SK-N-SH (cell line): ENCODE measurements around the gene ZBED1. TPM values are rescaled to one million over a fixed set of nuclear protein-coding genes. Genes with fewer than 3 reads are reported as not detected.

Experiments used
- CTCF ChIA-PET: fragments of 300-600, 350-600 bp; formaldehyde crosslinking; extraction: SDS; loops from one replicate; lab custom pipeline; 2021; lab: Yijun Ruan, JAX
- POLR2A ChIA-PET: fragments of 350-600 bp; sonication (Branson Sonifier 250); formaldehyde crosslinking; extraction: SDS; loops from one replicate; lab custom pipeline; 2020; ENCODE audit warnings: antibody characterized with exemption, inconsistent platforms; lab: Yijun Ruan, JAX
- DNase-seq: peaks from one replicate; pipeline ENCODE4 v3.0.0; 2012
- H2AFZ ChIP-seq: fragments of 200-600 bp; sonication (generic); 2 replicates; pipeline ENCODE4 v1.8.1; 2016; ENCODE audit warnings: antibody characterized with exemption, mild to moderate bottlenecking, low read depth
- H3F3A ChIP-seq: fragments of 200-600 bp; sonication (generic); replicated peaks from 2 replicates; pipeline ENCODE3; 2016; ENCODE audit warnings: antibody characterized with exemption, mild to moderate bottlenecking; ENCODE audit not compliant: insufficient read depth
- H3K27ac ChIP-seq, 2 experiments: fragments of 200-500 bp in 1 of 2; fragments of 200-600 bp in 1 of 2; sonication (Bioruptor generic) in 1 of 2; sonication (generic), shearing (Covaris generic) in 1 of 2; 2 replicates each; pipeline versions ENCODE4 v1.5.1 to v1.6.1; 2014 to 2016; ENCODE audit warnings: low read depth in 2 of 2, inconsistent platforms in 1 of 2, low read length in 1 of 2, mild to moderate bottlenecking in 1 of 2, mixed read lengths in 1 of 2
- H3K27me3 ChIP-seq: fragments of 200-600 bp; sonication (generic), shearing (Covaris generic); 2 replicates; pipeline ENCODE4 v1.6.1; 2016; ENCODE audit warnings: mixed run types; ENCODE audit not compliant: insufficient read depth
- H3K36me3 ChIP-seq, 2 experiments: fragments of 200-500 bp in 1 of 2; fragments of 200-600 bp in 1 of 2; sonication (Bioruptor generic) in 1 of 2; sonication (generic) in 1 of 2; replicated peaks in 1 of 2; 2 replicates each; pipeline versions ENCODE3 to v1.5.1; 2014 to 2016; ENCODE audit warnings: low read length in 1 of 2, mild to moderate bottlenecking in 1 of 2; ENCODE audit not compliant: insufficient read depth in 2 of 2, control insufficient read depth in 1 of 2
- H3K4me1 ChIP-seq, 2 experiments: fragments of 200-500 bp in 1 of 2; fragments of 200-600 bp in 1 of 2; sonication (Bioruptor generic) in 1 of 2; sonication (generic), shearing (Covaris generic) in 1 of 2; 2 replicates each; pipeline versions ENCODE4 v1.5.1 to v1.6.1; 2014 to 2016; ENCODE audit warnings: low read depth in 1 of 2, low read length in 1 of 2, mixed run types in 1 of 2; ENCODE audit not compliant: insufficient read depth in 2 of 2, control insufficient read depth in 1 of 2
- H3K4me2 ChIP-seq: fragments of 200-600 bp; sonication (generic), shearing (Covaris generic); 2 replicates; pipeline ENCODE4 v1.6.1; 2017; ENCODE audit warnings: mixed run types
- H3K4me3 ChIP-seq, 2 experiments: fragments of 200-500 bp in 1 of 2; fragments of 200-600 bp in 1 of 2; sonication (Bioruptor generic) in 1 of 2; sonication (generic), shearing (Covaris generic) in 1 of 2; 2 replicates each; pipeline versions ENCODE4 v1.5.1 to v1.8.1; 2014 to 2016; ENCODE audit warnings: low read depth in 2 of 2, inconsistent platforms in 1 of 2, low read length in 1 of 2, mild to moderate bottlenecking in 1 of 2, mixed read lengths in 1 of 2, moderate library complexity in 1 of 2
- H3K79me2 ChIP-seq: fragments of 200-600 bp; sonication (generic); 2 replicates; pipeline ENCODE4 v1.8.1; 2017; ENCODE audit warnings: mild to moderate bottlenecking; ENCODE audit not compliant: insufficient read depth
- H3K9ac ChIP-seq: fragments of 200-600 bp; sonication (generic); 2 replicates; pipeline ENCODE4 v1.6.1; 2017; ENCODE audit warnings: mixed run types
- H3K9me2 ChIP-seq: fragments of 200-600 bp; sonication (generic); 2 replicates; pipeline ENCODE4 v1.6.1; 2017; ENCODE audit warnings: mixed run types
- H3K9me3 ChIP-seq: fragments of 200-600 bp; sonication (generic); 2 replicates; pipeline ENCODE4 v1.6.1; 2017; ENCODE audit warnings: mixed run types, mild to moderate bottlenecking, moderate library complexity
- H4K20me1 ChIP-seq: fragments of 200-600 bp; sonication (generic); 2 replicates; pipeline ENCODE4 v1.6.1; 2017; ENCODE audit warnings: mild to moderate bottlenecking, mixed run types; ENCODE audit not compliant: insufficient read depth
- ELF1 ChIP-seq: IDR thresholded peaks from 2 replicates; pipeline ENCODE4 v1.4.0; 2012
- EP300 ChIP-seq, 2 experiments: IDR thresholded peaks; 2 replicates each; pipeline versions ENCODE4 v1.4.0 to v1.6.1; 2012; ENCODE audit warnings: borderline replicate concordance in 1 of 2, low read depth in 1 of 2, low read length in 1 of 2
- EZH2phosphoT487 ChIP-seq: fragments of 200-600 bp; sonication (generic); IDR thresholded peaks from 2 replicates; pipeline ENCODE4 v1.6.1; 2017; ENCODE audit warnings: low read depth, mixed run types, mild to moderate bottlenecking, antibody characterized with exemption, moderate library complexity, borderline replicate concordance
- FOSL2 ChIP-seq: IDR thresholded peaks from 2 replicates; pipeline ENCODE4 v1.4.0; 2012; ENCODE audit warnings: low read depth, mild to moderate bottlenecking, moderate library complexity, borderline replicate concordance
- FOXJ3 ChIP-seq: sonication (generic); formaldehyde crosslinking; IDR thresholded peaks from 2 replicates; pipeline ENCODE4 v1.5.1; 2020; ENCODE audit warnings: mild to moderate bottlenecking, missing genetic modification reagents
- IRF3 ChIP-seq: fragments of 150-350 bp; IDR thresholded peaks from 2 replicates; pipeline ENCODE4 v1.6.1; 2016; ENCODE audit warnings: mild to moderate bottlenecking, low read depth, low read length
- MAX ChIP-seq: IDR thresholded peaks from 2 replicates; pipeline ENCODE4 v1.4.0; 2012; ENCODE audit warnings: low read depth
- MEF2A ChIP-seq: IDR thresholded peaks from 2 replicates; pipeline ENCODE4 v1.4.0; 2012; ENCODE audit warnings: low read depth, borderline replicate concordance
- NFIC ChIP-seq: IDR thresholded peaks from 2 replicates; pipeline ENCODE4 v1.4.0; 2012; ENCODE audit warnings: borderline replicate concordance
- NRF1 ChIP-seq: IDR thresholded peaks from 2 replicates; pipeline ENCODE4 v1.6.1; 2012; ENCODE audit warnings: low read depth, mild to moderate bottlenecking, low read length
- PBX3 ChIP-seq: IDR thresholded peaks from 2 replicates; pipeline ENCODE4; 2012
- POLR2AphosphoS5 ChIP-seq: IDR thresholded peaks from 2 replicates; pipeline ENCODE4 v1.6.1; 2012; ENCODE audit warnings: low read depth, low read length
- REST ChIP-seq: IDR thresholded peaks from 2 replicates; pipeline ENCODE4 v1.6.1; 2012; ENCODE audit warnings: mild to moderate bottlenecking, low read depth, low read length, moderate library complexity
- RXRA ChIP-seq: IDR thresholded peaks from 2 replicates; pipeline ENCODE4 v1.4.0; 2012; ENCODE audit warnings: low read depth, mild to moderate bottlenecking, borderline replicate concordance
- SMC3 ChIP-seq: IDR thresholded peaks from 2 replicates; pipeline ENCODE4 v1.6.1; 2012; ENCODE audit warnings: low read depth, low read length, improper control_type of control experiment
- TAF1 ChIP-seq: IDR thresholded peaks from 2 replicates; pipeline ENCODE4 v1.6.1; 2012; ENCODE audit warnings: low read depth, mild to moderate bottlenecking, low read length, moderate library complexity, borderline replicate concordance
- TEAD4 ChIP-seq: IDR thresholded peaks from 2 replicates; pipeline ENCODE4 v1.4.0; 2012; ENCODE audit warnings: mild to moderate bottlenecking, borderline replicate concordance; ENCODE audit not compliant: insufficient read depth
- YY1 ChIP-seq: IDR thresholded peaks from 2 replicates; pipeline ENCODE4 v1.4.0; 2012; ENCODE audit warnings: low read depth, mild to moderate bottlenecking
- WGBS: methylation state at CpG from one replicate; pipeline ENCODE4 v1.1.6; 2017; ENCODE audit warnings: low lambda C conversion rate; 5-methylcytosine and 5-hydroxymethylcytosine counted together
- polyA plus RNA-seq, 3 experiments: library from polyadenylated mRNA; depleted of rRNA; stranded (reverse); fragments of >200 nt; gene quantifications; 2 replicates each; pipeline ENCODE4 v1.2.3, GENCODE V29; 2012

Gene ZBED1
- polyA plus RNA-seq, 1 of the 3 experiments (the other 2 are of a cell fraction) = 16.7 TPM

- Histone ChIP-seq H3K9ac (no peak overlapping the region), H3K4me3 (no peak overlapping the region), H3K9me2 (no peaks in the 10 kb centered on the region), H3F3A (peaks cover 2% of the 10 kb centered on the region), H4K20me1 (peaks cover 15% of the 10 kb centered on the region), H3K4me1 (peaks cover 5 to 7% of the 10 kb centered on the region in 2 experiments; a peak in 1 of 4 replicates), H3K27ac (peak overlapping the region in 1 of 2 experiments; percentile 22; a peak in 1 of 4 replicates), H3K4me2 (no peak overlapping the region), H3K27me3 (no peaks in the 10 kb centered on the region), H3K36me3 (peaks cover 23 to 38% of the 10 kb centered on the region in 2 experiments), H3K9me3 (no peaks in the 10 kb centered on the region; the same call in 1 of the 2 replicates), H3K79me2 (peaks cover 78% of the 10 kb centered on the region), H2AFZ (no peak overlapping the region)
- CTCF ChIA-PET = no interaction called here
- no peak for DNase-seq
- TF ChIP-seq EZH2phosphoT487 (no peak), POLR2AphosphoS5 (no peak), RXRA (no peak), SMC3 (no peak), PBX3 (no peak), TEAD4 (no peak), IRF3 (no peak), YY1 (no peak), FOXJ3 (CRISPR knock-in tag) (no peak), MEF2A (no peak), FOSL2 (no peak), REST (no peak), EP300 (IDR thresholded peaks at IDR 0.05; ENCODE audit: borderline replicate concordance in 1 of 2, low read depth in 1 of 2, low read length in 1 of 2) (no peak), TAF1 (no peak), MAX (no peak), NRF1 (no peak), NFIC (no peak), ELF1 (no peak)
- POLR2A ChIA-PET = no interaction called here
- WGBS = 89% methylated on average over 21 of the region's 22 CpGs
Measured at GRCh38 chrX:2492531-2493218, 8.1 kb downstream of the ZBED1 start.
